Stimulated activated CD8-positive, alpha-beta memory T cell treated with anti-CD3 and anti-CD28 coated beads, Interleukin-7, amount 100 ng/mL, for 4 hours (primary cell): Measurements from ENCODE around the gene NPW.

Experiments used
- DNase-seq, 2 donors: peaks; one replicate each; pipeline ENCODE4 v3.0.0-alpha.2; 2020; ENCODE audit warnings: low read depth in 2 of 2

Gene NPW

DNA sequence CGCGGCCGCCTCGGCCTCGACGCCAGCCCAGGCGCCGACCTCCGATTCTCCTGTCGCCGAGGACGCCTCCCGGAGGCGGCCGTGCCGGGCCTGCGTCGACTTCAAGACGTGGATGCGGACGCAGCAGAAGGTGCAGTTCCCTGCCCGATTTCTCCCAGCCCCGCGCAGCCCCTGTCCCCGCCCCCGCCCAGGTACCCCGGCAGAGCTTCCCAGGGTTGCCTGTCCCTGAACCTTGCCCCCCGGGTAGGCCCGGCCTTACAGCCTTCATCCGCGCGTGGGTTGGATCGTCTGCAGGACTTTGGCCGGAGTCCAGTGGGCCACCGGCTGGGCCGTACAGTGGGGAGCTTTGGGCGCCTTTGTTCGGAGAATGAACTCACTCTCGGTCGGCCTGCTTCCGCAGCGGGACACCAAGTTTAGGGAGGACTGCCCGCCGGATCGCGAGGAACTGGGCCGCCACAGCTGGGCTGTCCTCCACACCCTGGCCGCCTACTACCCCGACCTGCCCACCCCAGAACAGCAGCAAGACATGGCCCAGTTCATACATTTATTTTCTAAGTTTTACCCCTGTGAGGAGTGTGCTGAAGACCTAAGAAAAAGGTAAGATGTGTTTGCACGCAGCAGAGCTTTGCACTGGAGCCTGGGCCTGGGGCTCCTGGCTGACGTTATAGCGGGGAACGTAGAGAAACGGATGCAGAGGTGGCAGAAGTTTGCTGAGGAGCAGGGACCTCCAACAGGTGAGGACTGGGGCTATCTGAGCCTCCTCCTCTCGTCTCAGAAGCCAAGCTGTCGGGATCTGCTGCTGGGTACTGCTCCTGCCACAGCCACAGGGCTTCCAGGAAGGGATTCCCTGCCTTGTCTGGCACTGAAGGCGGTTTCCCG, 35.0 kb upstream of the NPW start:
- DNase-seq, result no peak

DNA sequence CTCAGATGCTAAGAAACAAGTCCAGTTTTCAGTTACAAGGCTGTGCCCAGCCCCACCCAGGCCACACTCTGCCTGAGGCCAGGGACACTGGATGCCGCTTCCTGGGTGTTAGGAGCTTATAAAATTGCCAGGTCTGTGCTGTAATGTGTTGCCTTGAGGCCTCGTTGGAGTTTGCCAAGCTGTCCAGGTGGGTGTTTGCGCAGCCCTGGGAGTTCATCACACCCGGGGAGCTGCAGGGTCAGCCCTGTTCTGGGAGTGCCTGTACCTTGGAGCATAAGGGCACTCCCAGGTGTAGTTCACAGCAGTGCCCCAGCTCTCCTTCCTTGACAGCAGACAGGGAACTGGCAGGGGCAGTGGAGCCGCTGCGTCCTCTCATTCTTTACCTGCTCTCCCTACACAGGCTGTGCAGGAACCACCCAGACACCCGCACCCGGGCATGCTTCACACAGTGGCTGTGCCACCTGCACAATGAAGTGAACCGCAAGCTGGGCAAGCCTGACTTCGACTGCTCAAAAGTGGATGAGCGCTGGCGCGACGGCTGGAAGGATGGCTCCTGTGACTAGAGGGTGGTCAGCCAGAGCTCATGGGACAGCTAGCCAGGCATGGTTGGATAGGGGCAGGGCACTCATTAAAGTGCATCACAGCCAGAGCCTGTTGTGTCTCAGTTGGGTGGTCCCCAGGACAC, 34.0 kb upstream of the NPW start:
- no peak for DNase-seq

DNA sequence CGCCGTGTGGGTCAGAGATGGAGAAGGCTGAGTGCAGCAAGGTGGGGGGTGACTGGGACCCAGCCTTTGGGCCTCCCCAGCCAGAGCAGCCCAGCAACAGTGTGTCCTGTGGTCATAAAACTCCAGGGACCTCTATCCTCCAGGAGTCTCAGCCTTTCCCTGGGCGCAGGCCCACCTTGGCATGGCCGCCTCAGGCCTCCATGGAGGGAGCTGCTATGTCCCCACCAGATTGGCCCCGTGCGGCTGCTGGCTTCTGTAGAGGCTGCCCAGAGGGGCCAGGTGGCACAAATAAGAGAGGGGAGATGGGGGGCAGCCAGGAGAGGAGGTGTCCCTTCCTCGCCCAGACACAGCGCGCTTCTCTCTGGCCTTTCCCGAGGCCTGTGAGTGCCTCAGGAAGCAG, 32.4 kb upstream of the NPW start:
- DNase-seq, result no peak

DNA sequence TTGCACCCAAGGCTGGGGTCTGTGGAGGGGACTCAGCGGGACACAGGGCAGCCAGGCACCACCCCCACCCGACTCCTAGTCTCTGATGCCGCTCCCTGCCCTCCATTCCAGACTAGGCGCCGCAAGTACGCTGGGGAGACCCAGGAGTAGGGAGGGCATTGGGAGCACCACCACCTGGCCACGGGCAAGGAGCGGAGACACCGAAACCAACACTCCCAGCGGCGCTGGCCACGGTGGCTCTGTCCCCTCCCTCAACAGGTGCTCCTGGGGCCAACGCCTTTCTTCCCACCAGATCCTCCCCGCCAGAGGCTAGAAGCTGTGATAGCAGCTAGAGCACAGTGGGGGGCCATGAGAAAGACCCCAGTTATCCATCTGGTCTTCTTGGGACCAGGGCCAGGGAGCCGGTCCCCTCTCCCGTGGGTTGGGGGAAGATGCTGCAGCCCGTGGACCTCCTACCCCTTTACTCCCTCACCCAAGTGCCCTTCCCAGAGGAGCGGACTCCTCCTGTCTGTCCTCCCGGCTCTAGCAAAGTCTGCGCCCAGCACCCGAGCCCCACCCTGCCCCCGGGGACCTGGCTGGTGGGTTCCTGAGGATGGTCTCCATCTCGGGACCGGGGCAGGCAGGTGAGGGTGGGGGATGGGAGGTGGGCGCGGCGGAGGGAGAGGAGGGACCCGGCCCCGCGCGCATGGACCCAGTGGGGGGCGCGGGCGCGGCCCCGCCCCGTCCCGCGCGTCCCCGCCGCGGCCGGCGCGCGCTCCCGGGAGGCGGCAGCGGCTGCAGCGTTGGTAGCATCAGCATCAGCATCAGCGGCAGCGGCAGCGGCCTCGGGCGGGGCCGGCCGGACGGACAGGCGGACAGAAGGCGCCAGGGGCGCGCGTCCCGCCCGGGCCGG, 30.1 kb upstream of the NPW start, which contains the start of gene SYNGR3:
SYNGR3 (plus strand) TSS at position 762 of the 892 bp plus-strand sequence. CDS start 133 bp downstream, outside the sequence.
- no peak for DNase-seq

DNA sequence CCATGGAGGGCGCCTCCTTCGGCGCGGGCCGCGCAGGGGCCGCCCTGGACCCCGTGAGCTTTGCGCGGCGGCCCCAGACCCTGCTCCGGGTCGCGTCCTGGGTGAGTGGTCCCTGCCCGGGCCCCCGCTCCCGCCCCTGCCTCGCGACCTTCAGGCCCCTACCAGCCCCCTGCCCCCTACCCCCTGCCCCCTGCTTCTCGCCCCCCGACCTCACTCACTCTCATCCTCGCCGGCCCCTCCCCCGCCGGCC, 29.6 kb upstream of the NPW start:
- no peak for DNase-seq

DNA sequence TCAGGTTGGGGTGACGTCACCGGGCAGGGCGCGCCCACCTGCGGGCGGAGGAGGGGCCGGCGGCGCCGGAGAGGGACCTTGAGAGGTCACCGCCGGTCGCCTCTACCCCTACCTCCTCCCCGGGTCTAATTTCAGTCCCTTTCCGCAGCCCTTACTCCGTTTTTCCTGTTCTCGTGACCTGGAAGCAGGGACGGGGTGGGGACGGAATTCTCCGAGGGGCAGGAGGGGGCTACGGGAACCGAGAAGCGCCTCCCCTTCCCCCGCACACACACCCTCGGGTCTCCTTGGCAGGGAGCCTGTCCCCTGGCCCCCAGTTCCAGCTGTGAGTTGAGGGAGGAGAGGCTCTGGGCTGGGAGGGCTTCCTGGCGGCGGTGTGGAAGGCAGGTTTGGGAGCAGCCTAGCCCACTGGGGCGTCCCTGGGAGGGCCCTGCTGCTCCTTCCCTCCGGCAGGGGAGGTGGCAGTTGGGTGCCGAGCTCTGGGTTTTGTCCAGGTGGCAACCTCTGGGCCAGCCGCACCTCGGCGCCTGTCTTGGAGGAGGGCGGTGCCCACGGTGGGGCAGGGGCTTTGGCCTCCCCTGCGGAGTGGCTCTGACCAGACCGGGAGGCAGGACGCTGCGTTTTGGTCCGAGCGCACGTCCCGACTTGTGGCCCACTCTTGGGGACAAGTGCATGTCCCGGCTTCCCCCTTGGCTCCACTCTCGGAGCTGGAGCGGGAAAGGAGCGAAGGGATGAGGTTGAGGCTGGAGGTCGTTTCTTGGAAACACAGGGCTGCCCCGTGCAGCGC, 29.0 kb upstream of the NPW start:
- DNase-seq, result no peak

DNA sequence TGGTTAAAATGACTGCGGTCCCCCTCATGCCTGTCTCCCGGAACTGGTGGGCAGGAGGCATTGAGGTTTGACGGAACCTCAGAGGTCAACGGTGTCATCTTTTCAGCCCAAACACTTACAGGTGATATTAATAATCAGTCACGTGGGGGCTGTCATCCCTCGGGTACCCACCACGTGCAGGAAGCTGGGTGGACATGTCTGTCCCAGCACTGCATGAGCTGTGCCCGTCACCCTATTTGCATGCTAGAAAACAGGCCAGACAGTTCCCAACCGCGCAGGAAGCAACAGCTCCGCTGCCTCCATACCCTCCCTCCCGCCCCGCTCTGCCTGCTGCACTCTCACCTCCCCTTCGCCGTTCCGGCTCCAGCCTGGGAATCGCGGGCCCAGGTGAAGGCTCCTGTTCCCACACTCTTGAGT, 28.4 kb upstream of the NPW start:
- DNase-seq, result peak in 1 of 2 donors; percentile 47

DNA sequence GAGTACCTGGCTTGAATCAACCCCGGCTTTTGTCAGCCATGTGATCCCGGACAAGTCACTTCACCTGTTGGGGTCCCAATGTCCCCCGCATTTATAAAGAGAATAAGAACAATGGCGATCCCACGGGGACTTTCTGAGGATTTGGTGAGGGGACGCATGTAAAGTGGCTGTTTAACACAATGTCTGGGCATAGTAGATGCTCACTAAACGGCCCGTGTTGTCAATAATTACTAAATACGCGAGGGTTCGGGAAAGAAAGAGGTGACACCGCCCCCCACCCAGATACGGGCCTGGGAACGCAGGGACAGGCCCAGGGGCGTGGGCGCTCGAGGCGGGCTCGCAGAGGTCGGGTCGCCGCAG, 28.0 kb upstream of the NPW start:
- DNase-seq, result no peak

DNA sequence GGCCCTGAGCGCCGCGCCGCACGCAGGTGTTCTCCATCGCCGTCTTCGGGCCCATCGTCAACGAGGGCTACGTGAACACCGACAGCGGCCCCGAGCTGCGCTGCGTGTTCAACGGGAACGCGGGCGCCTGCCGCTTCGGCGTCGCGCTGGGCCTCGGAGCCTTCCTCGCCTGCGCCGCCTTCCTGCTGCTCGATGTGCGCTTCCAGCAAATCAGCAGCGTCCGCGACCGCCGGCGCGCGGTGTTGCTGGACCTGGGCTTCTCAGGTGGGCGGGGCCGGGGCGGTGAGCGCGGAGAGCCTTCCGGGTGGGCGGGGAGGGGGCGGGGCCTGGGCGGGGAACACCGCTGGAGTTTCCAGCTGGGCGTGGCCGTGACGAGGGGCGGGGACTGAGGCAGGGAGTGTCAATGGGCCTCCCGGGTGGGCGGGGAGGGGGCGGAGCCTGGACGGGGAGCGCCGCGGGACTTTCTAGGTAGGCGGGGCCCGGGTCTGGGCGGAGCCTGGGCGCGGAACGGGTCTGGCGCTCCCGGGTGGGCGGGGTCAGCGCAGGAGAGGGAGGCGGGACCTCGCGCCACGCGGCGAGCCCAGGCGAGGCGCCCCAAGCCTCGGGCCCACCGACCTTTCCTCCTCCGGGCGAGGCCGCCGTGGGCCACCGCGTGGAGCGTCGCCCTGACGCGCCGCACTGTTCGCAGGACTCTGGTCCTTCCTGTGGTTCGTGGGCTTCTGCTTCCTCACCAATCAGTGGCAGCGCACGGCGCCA, 27.5 kb upstream of the NPW start:
- DNase-seq, result peak; percentile 97

DNA sequence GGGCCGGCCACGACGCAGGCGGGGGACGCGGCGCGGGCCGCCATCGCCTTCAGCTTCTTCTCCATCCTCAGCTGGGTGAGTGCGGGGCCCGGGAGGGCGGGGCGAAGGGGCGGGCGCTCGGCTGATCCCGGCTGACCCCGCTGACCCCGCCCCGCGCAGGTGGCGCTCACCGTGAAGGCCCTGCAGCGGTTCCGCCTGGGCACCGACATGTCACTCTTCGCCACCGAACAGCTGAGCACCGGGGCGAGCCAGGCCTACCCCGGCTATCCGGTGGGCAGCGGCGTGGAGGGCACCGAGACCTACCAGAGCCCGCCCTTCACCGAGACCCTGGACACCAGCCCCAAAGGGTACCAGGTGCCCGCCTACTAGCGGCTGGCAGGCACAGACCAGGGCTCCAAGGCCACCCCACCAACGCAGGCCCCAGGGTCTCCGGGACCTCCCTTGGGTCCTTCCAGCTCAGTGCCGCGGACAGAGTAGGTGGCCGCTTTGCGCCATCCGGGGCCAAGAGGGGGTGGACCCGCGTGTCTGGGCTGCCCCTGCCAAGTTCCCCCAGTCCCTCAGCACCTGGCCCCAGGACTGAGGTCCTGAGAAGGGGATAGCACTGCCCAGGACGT, 26.8 kb upstream of the NPW start:
- DNase-seq, result no peak

DNA sequence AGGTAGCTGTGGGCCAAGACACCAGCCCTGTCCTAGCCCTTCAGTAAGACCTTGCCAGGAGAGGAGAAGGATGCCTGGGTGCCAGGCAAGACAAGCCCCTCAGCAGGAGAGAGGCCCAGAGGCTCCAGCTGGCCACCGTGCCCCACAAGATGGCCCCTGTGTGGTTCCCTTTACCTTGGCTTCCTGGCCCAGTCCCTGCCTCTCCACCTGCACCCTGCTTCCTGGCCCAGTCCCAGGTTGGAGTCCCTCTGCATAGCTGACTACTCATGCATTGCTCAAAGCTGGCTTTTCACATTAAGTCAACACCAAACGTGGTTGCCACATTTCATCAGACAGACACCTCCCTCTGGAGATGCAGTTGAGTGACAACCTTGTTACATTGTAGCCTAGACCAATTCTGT, 25.9 kb upstream of the NPW start:
- DNase-seq, result no peak

DNA sequence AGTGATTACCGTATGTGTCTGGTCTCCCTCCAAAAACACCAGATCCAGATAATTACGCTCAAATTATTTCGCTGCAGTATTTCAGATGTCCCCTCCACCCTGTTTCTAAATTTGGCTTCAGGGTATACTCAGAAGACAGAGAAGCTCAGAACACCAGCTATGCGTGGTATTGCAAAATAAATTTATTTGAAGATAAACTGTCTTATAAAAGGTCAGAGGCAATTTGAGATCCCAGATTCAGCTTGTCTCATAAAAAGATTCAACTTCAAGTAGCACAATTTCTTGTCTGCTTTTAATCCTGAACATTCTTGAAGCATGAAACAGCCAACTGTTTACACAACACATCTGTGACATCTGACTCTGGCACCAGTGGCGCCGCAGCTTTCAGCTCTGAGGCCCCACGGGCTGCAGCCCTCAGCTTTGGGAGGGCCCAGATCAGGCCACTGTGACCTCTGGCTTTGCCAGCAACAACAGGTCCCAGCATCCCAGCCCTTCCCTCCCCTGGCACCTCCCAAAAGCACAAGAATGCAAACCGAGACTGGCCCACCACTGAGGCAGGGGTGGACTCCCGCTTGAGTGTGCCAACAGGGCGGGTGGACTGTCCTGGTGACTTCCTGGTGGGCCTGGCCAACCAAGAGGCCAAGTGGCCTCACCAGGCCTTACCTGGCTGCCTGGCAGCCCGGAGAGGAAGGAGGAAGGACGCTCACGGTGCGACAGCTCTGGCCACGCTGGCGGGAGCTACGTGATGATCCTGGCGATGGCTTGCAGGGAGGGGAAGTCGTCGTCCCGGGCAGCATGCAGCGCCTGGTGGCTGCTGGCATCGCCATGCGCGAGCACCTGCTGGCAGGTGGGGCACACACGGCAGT, 21.9 kb upstream of the NPW start:
- DNase-seq, result no peak

DNA sequence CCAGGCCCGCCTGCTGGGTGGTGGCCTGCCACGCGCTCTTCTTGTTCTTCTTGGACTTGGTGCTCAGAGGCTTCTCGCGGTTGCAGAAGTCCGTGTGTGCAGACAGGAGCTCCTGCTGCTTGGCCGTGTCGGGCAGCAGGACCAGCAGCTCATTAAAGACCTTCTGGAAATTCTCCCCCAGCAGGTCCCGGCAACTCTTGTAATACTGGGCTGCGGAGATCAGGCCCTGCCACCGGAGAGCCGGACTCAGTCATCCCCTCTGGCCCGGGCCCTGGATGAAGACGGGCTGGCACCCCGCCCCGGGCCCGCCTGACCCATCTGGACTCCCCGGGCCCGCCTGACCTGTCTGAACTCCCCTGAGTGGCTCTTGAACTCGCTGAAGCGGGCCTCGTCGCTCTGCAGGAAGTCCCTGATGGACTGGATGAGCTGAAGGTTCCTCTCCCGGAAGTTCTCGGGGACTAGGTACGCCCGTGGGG, 21.2 kb upstream of the NPW start:
- no peak for DNase-seq

DNA sequence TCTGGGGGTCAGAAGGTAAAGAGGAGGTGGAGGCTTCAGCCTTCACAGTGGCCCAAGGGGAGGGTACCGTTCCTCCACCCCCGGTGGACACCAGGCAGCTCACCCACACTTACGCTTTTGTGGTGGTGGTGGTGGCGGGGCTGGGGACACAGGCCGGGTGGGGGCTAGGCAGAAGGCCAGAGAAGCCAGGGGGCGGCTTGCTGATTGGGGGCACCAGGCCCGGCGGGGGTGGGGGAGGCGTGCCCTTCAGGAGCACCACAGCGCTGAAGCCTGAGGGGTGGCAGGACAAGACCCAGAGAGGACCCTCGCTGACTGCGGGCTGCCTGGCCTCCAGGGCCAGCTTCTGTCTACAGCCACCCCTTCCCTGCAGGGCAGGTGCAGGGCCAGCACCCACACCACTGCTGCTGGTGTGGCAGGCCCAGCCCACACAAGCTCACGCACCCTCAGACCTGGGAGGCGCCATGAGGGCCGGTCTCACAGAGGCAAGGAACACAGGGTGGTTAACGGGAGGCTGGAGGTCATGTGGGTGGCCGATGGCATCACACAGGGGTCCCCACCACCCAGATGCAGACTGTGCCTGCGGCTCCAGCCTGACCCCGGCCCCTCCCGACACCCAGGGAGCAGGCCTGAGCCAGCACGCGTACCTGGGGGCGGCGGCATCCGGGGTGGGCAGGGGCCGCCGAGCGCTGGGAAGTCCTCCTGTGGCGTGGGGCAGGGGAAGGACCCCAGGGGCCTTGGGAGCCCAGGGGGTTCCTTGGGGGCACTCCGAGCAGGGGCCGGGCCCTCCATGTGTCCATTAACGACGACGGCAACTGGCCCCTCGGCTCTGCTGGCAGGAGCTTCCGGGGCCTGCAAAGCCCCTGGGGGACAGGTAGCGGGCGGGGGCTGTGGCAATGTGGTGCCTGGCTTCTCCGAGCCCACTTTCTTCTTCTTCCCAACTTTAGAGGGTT, 20.5 kb upstream of the NPW start:
- no peak for DNase-seq

DNA sequence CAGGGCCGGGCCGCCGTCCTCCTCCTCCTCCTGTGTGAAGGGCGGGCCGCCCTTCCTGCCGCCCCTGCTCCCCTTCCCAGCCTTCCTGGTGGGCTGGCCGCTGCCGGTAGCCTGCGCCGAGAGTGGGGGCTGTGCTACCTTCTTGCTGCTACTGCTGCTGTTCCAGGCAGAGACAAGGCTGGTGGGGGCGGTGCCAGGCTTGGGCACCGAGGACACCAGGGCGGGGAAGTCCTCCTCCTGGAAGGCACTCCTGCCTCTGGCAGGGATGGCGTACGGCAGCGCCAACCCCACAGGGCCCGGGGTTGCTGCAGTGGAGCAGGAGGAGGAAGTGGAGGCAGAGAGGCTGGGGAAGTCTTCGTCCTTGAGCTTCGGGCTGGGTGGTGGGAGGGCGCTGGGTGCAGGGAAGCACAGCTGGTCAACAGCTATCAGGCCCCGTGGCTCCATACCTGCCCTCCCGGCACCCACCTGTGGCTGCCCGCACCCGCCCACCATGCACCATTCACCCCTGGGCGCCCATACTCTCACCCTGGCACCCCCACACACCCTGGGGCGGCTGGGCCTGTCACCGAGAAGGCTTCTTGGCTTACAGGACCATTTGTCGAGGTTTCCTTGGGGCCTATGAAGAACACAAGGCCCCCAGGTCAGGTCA, 19.6 kb upstream of the NPW start:
- no peak for DNase-seq

DNA sequence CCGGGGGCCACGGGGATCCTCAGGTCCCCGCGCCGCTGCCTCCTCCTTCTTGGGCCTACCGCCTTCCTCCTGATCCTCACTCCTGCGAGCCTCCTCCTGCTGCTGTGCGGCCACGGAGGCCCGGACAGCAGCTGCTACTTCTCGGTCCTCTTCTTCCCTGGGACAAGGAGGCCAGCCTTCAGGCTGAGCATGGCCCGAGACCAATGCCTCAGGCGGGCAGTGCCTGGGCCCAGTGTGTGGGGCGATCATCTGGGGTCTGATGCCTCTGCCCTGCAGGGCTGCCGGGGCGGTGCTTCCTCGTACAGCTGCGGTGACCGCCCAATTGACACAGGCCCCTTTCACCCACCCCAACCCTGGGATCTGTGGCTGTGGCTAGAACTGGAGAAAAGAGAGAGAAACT, 18.6 kb upstream of the NPW start:
- no peak for DNase-seq

DNA sequence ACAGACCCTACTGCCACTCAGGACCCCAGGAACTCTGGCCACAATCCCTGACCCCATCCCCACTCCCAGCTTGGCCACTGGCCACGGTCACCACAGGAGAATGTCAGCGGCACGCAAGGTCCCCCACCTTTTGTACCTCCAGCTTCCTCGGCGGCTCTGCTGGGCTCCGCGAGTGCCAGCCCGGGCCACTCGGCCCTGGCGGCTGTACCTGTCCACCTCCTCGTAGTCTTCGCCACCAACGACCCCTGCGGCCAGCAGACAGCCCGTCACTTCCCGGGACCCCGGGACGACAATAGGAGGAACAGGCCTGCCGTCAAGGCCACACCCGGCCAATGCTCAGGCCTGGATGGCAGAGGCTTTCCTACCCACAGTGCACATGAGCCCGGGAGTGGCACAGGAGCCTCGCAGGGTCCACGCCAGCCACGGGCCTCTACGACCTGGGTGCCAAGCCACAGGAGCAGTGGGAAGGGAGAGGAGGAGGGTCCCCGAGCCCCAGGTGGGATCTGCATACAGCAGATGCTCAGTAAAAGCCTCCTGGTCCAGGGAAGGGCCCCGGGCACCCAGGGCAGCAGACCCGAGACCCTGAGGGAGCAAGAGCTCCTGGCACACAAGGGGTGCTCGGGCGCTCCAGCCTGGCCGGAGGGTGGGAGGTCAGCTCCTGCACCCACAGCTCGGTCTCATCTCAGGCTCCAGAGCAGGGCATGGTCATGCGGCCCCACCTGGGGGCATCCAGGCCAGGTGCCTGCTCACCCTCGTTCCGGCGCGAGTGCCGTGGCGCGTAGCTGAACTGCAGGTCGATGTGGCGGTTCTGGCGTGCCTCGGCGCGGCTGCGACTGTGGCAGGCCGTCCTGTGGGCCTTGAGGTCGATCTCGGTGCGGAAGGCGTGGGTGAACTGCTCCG, 17.9 kb upstream of the NPW start:
- no peak for DNase-seq
